Pons (tissue), 1 donor: ENCODE measurements around the gene SNN.
A peak's percentile ranks its signal among the peaks of the same experiment; 100 is the strongest.

Source experiments
- DNase-seq: peaks from one replicate; pipeline ENCODE4 v3.0.0-alpha.2; 2016; ENCODE audit warnings: low spot score

The SNN gene

DNA sequence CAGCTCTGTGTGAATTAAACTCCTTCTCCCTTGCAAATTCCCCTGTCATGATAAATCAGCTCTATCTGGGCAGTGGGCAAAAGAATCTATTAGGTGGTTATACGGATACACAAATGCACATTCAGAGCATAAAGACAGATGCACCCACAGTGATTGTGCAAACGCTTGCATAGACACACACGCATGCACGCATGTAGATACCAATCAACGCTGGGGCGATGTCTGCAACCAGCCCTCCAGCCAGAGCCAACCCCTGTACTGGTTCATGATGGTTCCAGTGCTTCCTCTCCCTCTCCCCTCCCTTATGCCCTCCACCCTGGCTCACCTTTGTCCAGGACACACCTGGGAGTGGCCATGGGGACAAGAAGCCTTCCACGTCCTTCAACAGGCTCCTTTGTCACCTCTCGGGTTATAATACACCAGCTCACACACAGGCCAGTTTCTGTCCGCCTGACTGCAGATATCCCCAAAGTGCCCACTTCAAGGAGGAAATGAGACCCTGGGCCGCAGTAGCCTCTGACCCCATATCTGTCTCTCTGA lies 33.1 kb upstream of the SNN start:
- no peak for DNase-seq

DNA sequence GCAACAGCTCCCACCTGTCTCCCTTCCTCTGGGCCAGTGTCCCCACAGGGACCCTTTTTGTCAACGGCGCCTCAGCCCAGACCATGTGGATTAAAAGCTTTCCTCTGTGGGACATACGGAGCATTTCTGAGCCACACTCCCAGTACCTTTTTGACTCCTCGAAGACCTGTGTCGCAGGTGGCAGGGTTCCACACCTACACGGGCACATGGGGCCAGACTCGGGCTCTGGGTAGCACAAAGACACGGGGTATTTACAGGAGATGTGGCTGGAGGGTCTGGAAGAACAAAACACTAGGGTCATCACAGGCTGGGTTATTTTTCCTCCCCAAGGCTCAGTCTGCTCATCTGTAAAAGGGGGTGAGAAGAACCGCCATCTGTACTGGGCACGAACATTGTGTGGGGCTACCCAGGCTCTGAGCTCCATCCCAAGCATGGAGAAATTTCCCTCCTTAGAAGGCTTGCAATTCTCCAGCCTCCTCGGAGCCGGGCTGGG lies 32.5 kb upstream of the SNN start:
- no peak for DNase-seq

DNA sequence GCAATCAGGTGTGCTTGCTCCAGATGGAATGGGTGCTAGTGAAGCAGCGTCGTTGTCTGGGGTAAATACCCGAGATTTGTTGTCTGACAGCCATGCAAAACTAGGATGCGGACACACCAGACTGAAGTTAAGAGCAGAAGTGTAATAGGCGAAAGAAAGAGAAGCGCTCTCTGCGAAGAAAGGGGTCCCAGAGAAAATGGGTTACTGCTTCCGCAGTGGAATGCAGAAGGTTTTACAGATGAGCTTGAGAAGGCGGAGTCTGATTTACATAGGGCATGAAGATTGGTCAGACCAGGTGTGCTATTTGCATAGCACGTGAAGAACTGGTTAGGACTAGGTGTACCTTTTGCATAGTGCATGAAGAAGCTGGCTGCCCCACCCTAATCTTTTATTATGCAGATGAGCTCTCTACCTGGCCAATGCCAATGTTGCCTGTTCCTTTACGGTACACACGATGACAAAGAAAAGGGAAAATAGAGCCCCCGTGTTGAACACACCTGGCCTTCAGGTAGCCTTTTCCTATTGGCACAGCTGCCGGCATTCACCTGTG lies 32.0 kb upstream of the SNN start:
- no peak for DNase-seq

DNA sequence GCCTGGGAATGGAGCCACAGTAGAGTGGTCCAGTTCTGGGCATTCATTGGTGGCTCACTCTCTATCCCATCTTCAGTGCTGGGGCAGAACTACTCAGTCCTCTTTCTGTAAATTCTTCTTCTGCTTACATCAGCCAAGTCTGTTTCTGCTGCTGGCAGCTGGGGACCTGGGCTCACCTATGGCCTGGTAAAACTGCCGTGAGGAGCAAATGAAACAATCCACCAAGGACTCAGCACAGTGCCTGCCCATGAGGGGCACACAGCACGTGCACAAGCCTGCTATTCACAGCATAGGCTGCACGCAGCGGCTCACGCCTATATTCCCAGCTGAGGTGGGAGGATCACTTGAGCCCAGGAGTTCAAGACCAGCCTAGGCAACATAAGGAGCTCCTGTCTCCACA lies 30.9 kb upstream of the SNN start:
- no peak for DNase-seq

DNA sequence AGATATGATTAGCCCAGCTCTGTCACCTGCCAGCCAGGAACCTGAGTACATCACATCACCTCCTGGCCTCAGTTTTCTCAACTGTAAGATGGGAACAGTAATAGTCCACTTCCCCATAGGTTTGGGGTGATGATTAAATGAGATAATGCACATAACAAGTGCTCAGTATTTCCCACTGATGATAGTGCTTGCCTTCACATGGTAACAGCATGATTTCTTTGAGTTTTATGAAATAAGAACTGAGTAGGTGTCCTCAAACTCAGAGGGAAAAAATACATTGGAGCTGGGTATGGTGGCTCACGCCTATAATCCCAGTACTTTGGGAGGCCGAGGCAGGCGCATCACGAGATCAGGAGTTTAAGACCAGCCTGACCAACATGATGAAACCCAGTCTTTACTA lies 30.1 kb upstream of the SNN start:
- no peak for DNase-seq

DNA sequence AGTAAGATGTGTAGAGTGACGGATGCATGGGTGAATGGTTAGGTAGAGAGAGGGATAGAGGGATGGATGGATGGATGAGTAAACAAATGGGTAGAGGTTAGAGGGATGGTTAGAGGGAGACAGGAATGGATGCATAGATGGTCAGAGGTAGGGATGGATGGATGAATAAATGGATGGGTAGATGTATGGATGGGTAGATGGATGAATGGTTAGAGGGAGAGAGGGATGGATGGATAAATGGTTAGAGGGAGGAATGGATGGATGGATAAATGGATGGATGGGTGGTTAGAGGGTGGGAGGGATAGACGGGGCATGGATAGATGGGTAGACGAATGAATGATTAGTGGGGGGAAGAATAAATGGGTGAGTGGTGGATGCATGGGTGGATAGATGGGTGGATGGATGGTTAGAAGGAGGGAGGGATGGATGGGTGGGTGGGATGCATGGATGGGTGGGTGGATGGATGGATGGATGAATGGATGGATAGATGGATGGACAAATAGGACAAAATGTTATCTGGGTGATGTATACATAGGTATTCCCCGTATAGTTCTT lies 29.2 kb upstream of the SNN start:
- DNase-seq, result no peak

DNA sequence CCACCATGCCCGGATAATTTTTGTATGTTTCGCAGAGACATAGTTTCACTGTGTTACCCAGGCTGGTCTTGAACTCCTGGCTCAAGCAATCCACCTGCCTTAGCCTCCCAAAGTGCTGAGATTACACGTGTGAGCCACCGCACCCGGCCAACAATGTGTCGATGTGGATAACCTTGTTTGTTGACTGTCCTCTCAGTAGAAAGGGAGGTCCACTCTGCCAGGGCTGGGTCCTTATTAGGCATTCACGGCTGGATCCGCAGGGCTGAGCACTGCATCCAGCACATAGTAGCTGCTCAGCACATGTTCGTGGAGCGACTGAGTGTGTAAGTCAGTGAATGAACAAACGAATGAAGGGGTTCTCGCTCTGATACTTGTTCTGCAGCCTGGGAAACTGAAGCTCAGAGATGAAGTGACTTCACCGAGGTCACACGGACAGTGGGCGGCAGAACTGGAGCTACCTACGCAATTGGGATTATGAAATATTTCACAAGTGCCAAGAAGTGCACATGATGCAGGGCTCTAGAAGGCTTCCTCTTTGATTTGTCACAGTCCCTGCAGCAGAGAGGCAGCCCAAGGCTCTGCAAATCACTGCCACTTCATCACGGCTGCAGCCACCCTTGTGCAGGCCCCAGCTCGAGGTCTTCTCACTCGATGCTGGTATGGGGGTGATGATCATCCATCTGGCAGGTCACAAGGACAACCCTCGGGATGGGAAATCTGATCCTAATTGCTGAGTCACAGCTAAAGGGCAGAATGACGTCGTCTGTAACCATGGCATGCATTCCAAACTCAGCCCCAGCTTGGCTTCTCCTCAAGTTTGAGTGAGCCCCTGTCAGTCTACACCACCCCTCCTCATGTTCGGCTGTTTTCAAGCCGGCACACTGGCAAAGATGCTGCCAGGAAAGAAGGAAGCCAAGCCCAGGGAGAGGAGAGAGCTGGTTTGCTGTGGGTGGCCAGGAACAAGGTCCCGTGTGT lies 28.0 kb upstream of the SNN start:
- DNase-seq, result peak; percentile 86

DNA sequence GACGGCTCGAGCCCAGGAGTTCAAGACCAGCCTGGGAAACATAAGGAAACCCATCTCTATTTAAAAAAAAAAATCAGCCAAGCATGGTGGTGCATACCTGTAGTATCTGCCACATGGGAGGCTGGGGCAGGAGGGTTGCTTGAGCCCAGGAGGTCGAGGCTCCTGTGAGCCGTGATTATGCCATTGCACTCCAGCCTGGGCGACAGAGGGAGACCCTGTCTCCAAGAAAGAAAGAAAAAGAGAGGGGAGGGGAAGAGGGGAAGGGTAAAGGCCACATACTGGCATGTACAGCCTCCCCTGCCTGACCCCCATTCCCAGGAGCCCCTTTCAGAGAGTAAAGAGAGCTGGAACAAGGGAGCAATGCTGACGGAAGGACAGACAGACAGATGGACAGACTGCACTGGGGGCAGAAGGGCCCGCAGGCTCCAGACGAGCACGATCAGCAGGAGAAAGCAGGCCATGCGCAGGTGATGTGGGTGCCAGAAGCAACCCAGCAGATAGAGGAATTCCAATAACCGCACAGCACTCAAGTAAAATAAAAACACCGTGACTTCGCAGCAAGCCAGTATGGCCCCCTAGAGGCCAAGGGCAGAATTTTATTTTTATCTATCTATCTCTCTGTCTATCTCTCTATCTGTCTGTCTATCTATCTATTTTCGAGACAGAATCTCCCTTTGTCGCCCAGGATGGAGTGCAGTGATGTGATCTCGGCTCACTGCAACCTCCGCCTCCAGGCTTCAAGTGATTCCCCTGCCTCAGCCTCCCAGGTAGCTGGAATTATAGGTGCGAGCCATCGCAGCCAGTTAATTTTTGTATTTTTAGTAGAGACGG lies 27.1 kb upstream of the SNN start:
- DNase-seq, result peak; percentile 81

DNA sequence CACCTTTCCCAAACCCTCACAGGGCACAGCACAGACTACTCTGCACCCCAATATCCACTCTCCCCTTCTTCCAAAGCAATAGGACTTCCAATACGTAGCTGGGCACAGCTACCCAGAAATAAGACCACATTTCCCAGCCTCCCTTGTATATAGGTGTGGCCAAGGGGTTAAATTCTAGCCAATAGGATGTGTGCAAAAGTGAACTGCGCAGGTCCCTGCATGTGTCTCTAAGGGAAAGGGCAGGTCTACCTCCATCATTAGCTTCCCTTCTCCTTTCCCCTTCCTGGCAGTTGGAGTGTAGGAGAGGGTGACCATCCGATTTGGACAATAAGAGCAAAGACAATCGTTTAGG lies 25.5 kb upstream of the SNN start:
- no peak for DNase-seq

DNA sequence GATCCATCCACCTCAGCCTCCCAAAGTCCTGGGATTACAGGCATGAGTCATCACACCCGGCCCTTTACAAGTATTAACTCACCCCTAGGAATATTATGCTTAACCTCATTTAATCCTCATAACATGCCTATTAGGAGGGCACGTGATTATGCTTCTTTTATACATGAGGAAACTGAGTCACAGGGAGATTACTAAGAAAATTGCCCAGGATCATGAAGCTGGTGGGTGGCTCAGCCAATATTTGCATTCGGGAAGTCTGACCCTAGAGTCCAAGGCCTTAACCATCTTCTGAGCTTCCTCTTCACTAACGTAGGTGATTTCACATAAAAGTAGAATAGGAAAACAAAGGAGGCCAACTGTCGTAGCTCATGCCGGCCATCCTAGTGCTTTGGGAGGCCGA lies 19.0 kb upstream of the SNN start:
- DNase-seq, result no peak

DNA sequence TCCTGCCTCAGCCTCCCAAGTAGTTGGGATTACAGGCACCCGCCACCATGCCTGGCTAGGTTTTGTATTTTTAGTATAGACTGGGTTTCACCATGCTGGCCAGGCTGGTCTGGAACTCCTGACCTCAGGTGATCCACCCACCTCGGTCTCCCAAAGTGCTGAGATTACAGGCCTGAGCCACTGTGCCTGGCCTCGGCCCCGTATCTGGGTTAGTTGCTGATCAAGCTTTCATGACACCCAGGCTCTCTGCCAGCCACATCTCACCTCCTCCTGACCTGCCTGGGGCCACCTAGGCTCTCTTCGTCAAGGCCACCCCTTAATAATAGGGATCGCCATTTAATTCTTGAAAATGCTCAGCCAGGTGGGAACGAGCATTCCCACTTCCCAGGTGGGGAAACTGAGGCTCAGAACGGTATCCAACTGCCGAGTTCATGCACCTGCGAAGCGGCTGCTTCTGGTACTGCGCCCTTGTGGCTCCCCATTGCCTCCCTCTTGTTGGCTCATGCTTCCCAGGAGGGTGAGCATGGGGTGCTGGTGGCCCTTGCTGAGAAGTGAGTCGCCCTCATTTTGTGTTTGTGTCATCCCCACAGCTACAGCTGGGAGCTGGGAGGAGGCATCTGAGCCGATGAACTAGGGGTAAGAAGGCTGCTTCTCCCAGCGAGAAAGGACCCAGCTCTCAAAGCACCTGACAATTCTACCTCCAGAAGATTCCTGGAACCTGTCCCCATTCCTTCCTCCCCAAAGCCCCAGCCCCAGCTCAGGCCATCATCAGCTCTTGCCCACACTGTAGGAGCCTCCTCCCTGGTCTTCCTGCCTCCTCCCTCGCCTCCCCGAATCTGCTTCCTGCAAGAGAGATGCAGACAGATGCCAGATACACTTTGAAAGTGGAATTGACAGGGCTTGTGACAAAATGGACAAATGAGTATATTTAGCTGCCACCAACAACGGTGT lies 17.3 kb upstream of the SNN start:
- DNase-seq, result no peak

DNA sequence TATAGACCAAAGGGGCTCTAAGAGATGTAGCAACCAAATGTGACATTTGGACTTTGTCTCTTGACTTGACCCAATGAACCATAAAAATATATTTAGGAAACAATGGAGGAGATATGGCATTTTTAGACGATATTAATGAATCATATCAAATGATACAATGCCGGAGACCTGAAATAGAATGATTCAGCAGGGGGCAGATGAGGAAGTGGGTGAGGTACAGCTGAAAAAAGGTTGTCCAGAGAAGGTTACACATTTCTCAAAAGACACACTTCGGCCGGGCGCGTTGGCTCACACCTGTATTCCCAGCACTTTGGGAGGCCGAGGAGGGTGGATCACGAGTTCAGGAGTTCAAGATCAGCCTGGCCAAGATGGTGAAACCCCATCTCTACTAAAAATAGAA lies 16.5 kb upstream of the SNN start:
- no peak for DNase-seq

DNA sequence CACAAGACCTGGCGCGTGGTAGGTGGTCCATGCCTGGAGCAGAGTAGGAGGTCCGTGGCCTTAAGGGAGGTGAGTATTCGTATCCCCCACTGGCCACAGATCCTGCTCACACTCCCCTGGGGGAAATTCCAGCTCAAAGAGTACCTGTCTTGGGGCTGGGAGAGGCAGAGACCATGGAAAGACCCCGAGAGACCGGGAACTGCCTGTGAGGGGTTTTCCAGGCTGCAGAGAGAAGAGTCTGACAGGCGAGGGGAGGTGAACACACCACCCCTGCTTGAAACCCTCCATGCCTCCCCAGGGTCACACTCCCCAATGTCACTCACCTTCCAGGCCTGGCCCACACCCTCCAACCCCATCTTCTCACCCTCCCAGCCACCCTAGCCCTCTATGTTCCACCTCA lies 12.6 kb upstream of the SNN start:
- DNase-seq, result no peak

DNA sequence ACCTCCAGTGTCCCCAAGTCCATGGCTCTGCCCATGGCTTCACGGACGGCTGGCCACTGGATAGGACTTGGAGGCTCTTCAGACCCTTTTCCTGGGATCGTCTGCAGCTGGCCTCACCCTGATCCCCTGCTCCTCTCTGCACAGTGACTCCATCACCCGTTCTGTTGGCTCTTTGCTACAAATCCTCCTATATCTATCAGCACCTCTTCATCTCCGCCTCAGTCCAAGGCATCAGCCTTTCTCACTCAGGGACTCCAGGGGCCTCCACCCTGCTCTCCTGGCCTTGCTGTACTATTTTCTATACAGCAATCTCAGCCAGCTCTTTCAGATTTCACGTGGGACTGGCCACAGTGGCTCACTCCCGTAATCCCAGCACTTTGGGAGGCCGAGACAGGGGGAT lies 10.7 kb upstream of the SNN start:
- no peak for DNase-seq

DNA sequence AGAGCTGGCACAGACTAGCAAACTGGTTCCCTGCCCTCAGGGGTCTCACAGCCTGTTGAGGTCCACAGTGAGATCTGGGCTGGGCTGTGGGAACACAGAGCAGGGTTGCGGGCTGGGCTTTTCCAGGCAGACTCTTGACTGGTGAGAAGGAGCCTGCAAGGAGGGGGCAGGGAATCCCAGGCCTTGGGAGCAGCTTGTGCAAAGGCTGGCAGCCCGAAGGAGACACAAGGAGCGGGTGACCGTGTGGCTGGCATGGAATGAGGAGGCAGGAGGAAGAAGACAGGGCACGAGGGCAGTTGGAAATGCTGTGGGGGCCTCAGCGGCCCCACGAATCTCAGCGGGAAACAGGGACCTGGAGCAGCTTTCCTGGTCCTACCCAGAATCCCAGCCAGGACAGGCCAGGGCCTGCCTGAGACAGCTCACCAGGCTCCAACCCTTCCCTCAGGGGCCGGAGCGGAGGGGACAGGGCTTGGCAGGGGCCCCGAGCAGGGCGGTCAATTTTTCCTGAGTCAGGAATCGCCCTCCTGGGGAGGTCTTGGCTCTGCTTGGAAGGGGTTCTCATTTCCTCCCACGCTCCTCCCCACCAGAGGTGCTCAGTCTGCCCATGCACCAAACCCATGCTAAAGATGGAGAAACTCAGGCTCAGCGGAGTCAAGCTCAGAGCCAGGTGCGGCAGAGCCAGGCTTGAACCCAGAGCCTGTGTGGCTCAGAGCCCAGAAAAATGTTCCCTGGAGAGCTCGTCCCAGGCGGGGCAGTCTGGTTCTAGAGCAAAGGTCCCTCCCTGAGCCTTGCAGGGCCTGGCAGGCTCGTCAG lies 9.2 kb upstream of the SNN start:
- no peak for DNase-seq

DNA sequence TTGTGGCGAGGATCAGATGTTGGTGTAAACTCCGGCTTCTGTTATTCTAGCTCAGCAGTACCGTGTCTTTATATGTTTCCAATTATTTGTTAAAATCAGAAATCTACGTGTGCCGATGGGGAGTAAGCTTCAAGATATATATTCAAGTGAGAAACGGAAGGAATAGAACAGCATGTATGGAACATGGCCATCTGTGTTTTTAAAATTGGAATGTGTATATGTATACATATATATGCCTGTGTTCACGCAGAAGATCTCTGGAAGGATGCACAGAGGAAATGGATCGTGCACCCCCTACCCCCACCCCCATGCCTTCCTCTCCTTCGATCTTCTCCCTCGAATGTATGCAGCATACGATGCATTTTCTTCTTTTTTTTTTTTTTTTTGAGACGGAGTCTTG lies 7.7 kb upstream of the SNN start:
- DNase-seq, result no peak

DNA sequence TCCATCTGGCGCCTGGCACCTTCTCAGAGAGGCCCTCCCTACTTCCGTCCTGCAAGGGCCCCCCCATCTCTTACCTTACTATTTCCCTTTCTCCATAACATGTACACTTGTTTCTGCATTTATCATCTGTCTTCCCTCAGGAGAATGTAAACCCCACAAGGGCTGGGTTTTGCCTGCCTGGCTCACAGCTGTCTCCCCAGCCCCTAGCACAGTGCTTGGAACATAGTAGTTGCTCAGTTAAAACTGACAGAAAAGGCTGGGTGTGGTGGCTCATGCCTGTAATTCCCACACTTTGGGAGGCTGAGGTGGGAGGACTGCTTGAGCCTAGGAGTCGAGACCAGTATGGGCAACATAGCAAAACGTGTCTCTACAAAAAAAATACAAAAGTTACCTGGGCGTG lies 5.7 kb upstream of the SNN start:
- no peak for DNase-seq

DNA sequence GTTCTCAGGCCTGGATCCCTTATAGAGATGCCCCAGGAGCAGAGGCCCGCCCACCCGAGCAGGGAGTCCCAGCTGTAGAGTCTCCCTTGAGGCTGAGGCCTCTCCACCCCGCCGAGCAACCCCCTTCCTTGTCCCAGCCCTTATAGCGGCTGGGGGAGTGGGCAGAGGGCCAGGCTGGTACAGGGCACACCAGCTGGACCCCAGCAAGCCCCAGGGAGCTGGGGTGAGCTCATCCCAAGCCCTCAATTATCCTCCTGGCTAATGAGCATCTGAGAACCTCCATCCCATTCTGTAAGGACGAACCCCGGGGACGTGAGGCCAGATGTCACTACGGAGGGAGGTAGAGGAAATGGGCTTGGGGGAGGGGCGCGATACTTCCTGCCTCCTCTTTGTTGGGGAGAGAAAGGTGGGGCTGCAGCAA lies 3.2 kb upstream of the SNN start:
- DNase-seq, result no peak

DNA sequence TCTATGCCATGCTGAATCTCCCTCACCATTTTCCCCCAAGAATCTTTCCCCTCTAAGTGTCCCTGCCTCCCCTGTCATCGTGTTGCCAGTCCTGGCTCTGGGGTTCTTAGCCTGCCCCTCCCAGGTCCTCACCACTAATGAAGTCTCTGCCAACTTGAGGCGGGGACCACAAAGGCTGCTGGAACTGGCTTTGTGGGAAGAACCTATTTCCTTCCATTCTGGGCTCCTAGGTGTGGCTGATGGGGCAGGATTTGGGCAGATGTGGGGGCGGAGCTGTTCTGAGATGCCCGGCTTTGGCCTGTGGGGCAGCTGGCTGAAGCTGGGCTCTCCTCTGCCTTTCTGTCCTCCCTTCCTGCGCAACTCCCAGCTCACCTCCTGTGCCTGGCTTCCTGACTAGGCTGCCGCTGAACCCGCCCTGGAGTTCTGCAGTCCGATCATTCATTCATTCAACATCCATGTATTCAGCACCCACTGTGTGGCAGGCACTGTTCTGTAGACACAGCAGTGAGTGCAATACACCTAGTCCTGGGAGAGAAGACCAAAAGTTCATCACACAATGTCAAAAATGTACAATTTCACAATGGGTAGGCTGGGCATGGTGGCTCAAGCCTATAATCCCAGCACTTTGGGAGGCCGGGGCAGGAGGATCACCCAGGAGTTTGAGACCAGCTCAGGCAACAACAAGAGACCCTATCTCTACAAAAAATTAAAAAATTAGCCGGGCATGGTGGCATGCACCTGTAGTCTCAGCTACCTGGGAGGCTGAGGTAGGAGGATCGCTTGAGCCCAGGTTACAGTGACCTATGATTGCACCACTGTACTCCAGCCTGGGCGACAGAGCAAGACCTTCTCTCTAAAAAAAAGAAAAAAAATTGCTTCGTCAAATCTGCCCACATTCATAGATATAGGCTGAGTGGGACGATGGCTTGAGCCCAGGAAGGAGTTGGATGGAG lies 1.9 kb upstream of the SNN start:
- DNase-seq, result no peak
